Panc1 (cell line): ENCODE data around the gene MOB2. TPM values are rescaled to one million over a fixed set of nuclear protein-coding genes. Genes with fewer than 3 reads are reported as not detected.

ENCODE experiments used
- ATAC-seq: fragments of 200-7000 bp; cut with Tn5 transposase; 2 replicates; pipeline ENCODE4 v1.9.1; 2020; ENCODE audit warnings: mild to moderate bottlenecking, moderate library complexity
- BruUV-seq: library from RNA; stranded (reverse); fragments of 400-500 nt; replicated peaks from 2 replicates; lab custom pipeline; 2021; lab: Mats Ljungman, UMichigan
- CTCF ChIA-PET: fragments of 300-600 bp; sonication (Branson Sonifier 250); formaldehyde crosslinking; loops from one replicate; lab custom pipeline; 2022; ENCODE audit warnings: antibody characterized with exemption; lab: Charles Lee
- POLR2A ChIA-PET: fragments of 300-600 bp; sonication (Branson Sonifier 250); formaldehyde crosslinking; loops from one replicate; lab custom pipeline; 2022; ENCODE audit warnings: antibody characterized with exemption; lab: Charles Lee
- DNase-seq: peaks from one replicate; pipeline ENCODE4 v3.0.0-alpha.2; 2010; ENCODE audit warnings: low read depth, low spot score
- H3K27ac ChIP-seq: 2 replicates; pipeline ENCODE4 v1.5.1; 2011; ENCODE audit warnings: mild to moderate bottlenecking, low read length, inconsistent platforms
- H3K27me3 ChIP-seq: fragments of 200-500 bp; sonication (Bioruptor generic); 2 replicates; pipeline ENCODE4 v1.6.0; 2014; ENCODE audit warnings: low read length, inconsistent platforms; ENCODE audit not compliant: control insufficient read depth, insufficient read depth
- H3K36me3 ChIP-seq: fragments of 200-500 bp; sonication (Bioruptor generic); 2 replicates; pipeline ENCODE4 v1.5.1; 2014; ENCODE audit warnings: inconsistent platforms, mild to moderate bottlenecking, low read length, moderate library complexity; ENCODE audit not compliant: control insufficient read depth, insufficient read depth
- H3K4me1 ChIP-seq: 2 replicates; pipeline ENCODE4 v1.5.1; 2011; ENCODE audit warnings: inconsistent platforms, mild to moderate bottlenecking, low read length, moderate library complexity; ENCODE audit not compliant: control insufficient read depth, insufficient read depth
- H3K4me3 ChIP-seq, 2 experiments: 2 replicates each; pipeline ENCODE4 v1.5.1; 2011 to 2012; ENCODE audit warnings: low read depth in 2 of 2, low read length in 2 of 2, mild to moderate bottlenecking in 2 of 2, inconsistent platforms in 1 of 2, moderate library complexity in 1 of 2
- H3K9me3 ChIP-seq: fragments of 200-500 bp; sonication (Bioruptor generic); 2 replicates; pipeline ENCODE4 v1.5.1; 2014; ENCODE audit warnings: low read depth, mild to moderate bottlenecking, inconsistent platforms, low read length, moderate library complexity; ENCODE audit not compliant: control insufficient read depth, insufficient read depth
- CTCF ChIP-seq: fragments of 450-650 bp; IDR thresholded peaks from 2 replicates; pipeline ENCODE4 v1.5.1; 2017; ENCODE audit warnings: mild to moderate bottlenecking
- POLR2AphosphoS5 ChIP-seq: IDR thresholded peaks from 2 replicates; pipeline ENCODE4 v1.6.1; 2012; ENCODE audit warnings: mild to moderate bottlenecking, low read depth, low read length, moderate library complexity
- SIN3A ChIP-seq: IDR thresholded peaks from 2 replicates; pipeline ENCODE4 v1.6.1; 2012; ENCODE audit warnings: low read depth, mild to moderate bottlenecking, low read length, moderate library complexity, borderline replicate concordance; ENCODE audit not compliant: insufficient read depth
- TCF7L2 ChIP-seq: IDR thresholded peaks from 2 replicates; pipeline ENCODE4 v1.6.1; 2011; ENCODE audit warnings: mild to moderate bottlenecking, low read depth, low read length, inconsistent platforms
- in situ Hi-C: cut with HindIII; loops from 2 replicates; pipeline ENCODE4 v1.10.0; 2016; ENCODE audit warnings: low sequenced_read_pairs, low pct_unique_long_range_greater_than_20kb
- intact Hi-C: fragments of 100-400 bp; cut with micrococcal nuclease; formaldehyde crosslinking; loops from one replicate; pipeline ENCODE4 v1.10.0; 2022; ENCODE audit not compliant: unreplicated experiment
- total RNA-seq: library from RNA; stranded (reverse); gene quantifications from one replicate; pipeline ENCODE4 v1.2.1, GENCODE V29; 2021; ENCODE audit not compliant: unreplicated experiment
- TF ChIP-seq, protein P1 (sequence below), 2 experiments: IDR thresholded peaks; 2 replicates each; pipeline ENCODE4 v1.6.1; 2011 to 2012; ENCODE audit warnings: low read depth in 2 of 2, control low read depth in 1 of 2, low read length in 1 of 2, mild to moderate bottlenecking in 1 of 2, moderate library complexity in 1 of 2; ENCODE audit not compliant: insufficient read depth in 1 of 2

MOB2 gene
- total RNA-seq, 1 experiment from 2014 or later, result 51.2 TPM

GRCh38 chr11:1518301-1518700 is 31.7 kb upstream of the MOB2 start:
- ChIA-PET CTCF (interaction anchor here (0.5 to 0.6 kb wide), 2 partner anchors 32 to 332 kb away, joined by 3 to 4 read pairs; no protein-coding TSS in a partner anchor), POLR2A (no interaction called here)
- intact Hi-C loops (loop anchor here (10.0 kb wide), 2 partner anchors 214 to 314 kb away; partner anchors contain the start of gene TOLLIP), in situ Hi-C loops (no loop called here)
- BruUV-seq, result no TSS peak
- TF ChIP-seq, protein P1, sequence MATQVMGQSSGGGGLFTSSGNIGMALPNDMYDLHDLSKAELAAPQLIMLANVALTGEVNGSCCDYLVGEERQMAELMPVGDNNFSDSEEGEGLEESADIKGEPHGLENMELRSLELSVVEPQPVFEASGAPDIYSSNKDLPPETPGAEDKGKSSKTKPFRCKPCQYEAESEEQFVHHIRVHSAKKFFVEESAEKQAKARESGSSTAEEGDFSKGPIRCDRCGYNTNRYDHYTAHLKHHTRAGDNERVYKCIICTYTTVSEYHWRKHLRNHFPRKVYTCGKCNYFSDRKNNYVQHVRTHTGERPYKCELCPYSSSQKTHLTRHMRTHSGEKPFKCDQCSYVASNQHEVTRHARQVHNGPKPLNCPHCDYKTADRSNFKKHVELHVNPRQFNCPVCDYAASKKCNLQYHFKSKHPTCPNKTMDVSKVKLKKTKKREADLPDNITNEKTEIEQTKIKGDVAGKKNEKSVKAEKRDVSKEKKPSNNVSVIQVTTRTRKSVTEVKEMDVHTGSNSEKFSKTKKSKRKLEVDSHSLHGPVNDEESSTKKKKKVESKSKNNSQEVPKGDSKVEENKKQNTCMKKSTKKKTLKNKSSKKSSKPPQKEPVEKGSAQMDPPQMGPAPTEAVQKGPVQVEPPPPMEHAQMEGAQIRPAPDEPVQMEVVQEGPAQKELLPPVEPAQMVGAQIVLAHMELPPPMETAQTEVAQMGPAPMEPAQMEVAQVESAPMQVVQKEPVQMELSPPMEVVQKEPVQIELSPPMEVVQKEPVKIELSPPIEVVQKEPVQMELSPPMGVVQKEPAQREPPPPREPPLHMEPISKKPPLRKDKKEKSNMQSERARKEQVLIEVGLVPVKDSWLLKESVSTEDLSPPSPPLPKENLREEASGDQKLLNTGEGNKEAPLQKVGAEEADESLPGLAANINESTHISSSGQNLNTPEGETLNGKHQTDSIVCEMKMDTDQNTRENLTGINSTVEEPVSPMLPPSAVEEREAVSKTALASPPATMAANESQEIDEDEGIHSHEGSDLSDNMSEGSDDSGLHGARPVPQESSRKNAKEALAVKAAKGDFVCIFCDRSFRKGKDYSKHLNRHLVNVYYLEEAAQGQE (IDR thresholded peaks at IDR 0.05; ENCODE audit: insufficient read depth in 1 of 2, low read depth in 2 of 2, low read length in 1 of 2), result no peak
- TF ChIP-seq SIN3A, result no peak
- no peak for TF ChIP-seq TCF7L2
- no peaks in the 10 kb centered on the region for H3K9me3 ChIP-seq
- H3K4me1 ChIP-seq, result peaks cover 27% of the 10 kb centered on the region
- no peak overlapping the region for H3K27ac ChIP-seq
- H3K36me3 ChIP-seq, result no peaks in the 10 kb centered on the region
- no peak overlapping the region for H3K4me3 ChIP-seq
- no peak for ATAC-seq
- DNase-seq, result no peak
- no peaks in the 10 kb centered on the region for H3K27me3 ChIP-seq

GRCh38 chr11:1517117-1518005 is 30.8 kb upstream of the MOB2 start:
- Histone ChIP-seq H3K36me3 (no peaks in the 10 kb centered on the region), H3K4me1 (peaks cover 31% of the 10 kb centered on the region), H3K27me3 (no peaks in the 10 kb centered on the region), H3K9me3 (no peaks in the 10 kb centered on the region), H3K4me3 (no peak overlapping the region), H3K27ac (no peak overlapping the region)
- TF ChIP-seq TCF7L2 (no peak), SIN3A (no peak), POLR2AphosphoS5 (no peak), CTCF (no peak)
- TF ChIP-seq, protein P1 (IDR thresholded peaks at IDR 0.05; ENCODE audit: insufficient read depth in 1 of 2, low read depth in 2 of 2, low read length in 1 of 2), result no peak
- in situ Hi-C loops, result no loop called here
- POLR2A ChIA-PET, result no interaction called here
- ATAC-seq (no peak), DNase-seq (no peak)
- BruUV-seq, result no TSS peak
- CTCF ChIA-PET, result interaction anchor here (0.6 to 0.7 kb wide), 3 partner anchors 22 to 143 kb away, joined by 3 to 4 read pairs (median 3); no protein-coding TSS in a partner anchor
- intact Hi-C loops, result loop anchor here (10.0 kb wide), 2 partner anchors 213 to 313 kb away; partner anchors contain the start of gene TOLLIP
